ENCODE measurements around the gene ARHGEF6.

- TF ChIP-seq, protein P1, sequence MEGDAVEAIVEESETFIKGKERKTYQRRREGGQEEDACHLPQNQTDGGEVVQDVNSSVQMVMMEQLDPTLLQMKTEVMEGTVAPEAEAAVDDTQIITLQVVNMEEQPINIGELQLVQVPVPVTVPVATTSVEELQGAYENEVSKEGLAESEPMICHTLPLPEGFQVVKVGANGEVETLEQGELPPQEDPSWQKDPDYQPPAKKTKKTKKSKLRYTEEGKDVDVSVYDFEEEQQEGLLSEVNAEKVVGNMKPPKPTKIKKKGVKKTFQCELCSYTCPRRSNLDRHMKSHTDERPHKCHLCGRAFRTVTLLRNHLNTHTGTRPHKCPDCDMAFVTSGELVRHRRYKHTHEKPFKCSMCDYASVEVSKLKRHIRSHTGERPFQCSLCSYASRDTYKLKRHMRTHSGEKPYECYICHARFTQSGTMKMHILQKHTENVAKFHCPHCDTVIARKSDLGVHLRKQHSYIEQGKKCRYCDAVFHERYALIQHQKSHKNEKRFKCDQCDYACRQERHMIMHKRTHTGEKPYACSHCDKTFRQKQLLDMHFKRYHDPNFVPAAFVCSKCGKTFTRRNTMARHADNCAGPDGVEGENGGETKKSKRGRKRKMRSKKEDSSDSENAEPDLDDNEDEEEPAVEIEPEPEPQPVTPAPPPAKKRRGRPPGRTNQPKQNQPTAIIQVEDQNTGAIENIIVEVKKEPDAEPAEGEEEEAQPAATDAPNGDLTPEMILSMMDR (conservative IDR thresholded peaks at IDR 0.05; ENCODE audit: low read depth in 2 of 2): no peak
- no peak for TF ChIP-seq STAT1 (IDR thresholded peaks at IDR 0.05; ENCODE audit: unreplicated experiment)
- TF ChIP-seq, protein P2, sequence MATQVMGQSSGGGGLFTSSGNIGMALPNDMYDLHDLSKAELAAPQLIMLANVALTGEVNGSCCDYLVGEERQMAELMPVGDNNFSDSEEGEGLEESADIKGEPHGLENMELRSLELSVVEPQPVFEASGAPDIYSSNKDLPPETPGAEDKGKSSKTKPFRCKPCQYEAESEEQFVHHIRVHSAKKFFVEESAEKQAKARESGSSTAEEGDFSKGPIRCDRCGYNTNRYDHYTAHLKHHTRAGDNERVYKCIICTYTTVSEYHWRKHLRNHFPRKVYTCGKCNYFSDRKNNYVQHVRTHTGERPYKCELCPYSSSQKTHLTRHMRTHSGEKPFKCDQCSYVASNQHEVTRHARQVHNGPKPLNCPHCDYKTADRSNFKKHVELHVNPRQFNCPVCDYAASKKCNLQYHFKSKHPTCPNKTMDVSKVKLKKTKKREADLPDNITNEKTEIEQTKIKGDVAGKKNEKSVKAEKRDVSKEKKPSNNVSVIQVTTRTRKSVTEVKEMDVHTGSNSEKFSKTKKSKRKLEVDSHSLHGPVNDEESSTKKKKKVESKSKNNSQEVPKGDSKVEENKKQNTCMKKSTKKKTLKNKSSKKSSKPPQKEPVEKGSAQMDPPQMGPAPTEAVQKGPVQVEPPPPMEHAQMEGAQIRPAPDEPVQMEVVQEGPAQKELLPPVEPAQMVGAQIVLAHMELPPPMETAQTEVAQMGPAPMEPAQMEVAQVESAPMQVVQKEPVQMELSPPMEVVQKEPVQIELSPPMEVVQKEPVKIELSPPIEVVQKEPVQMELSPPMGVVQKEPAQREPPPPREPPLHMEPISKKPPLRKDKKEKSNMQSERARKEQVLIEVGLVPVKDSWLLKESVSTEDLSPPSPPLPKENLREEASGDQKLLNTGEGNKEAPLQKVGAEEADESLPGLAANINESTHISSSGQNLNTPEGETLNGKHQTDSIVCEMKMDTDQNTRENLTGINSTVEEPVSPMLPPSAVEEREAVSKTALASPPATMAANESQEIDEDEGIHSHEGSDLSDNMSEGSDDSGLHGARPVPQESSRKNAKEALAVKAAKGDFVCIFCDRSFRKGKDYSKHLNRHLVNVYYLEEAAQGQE (IDR thresholded peaks at IDR 0.05; ENCODE audit: unreplicated experiment): no peak
- TF ChIP-seq EZH2 (IDR thresholded peaks at IDR 0.05; ENCODE audit: low read depth, unreplicated experiment): no peak
- TF ChIP-seq CREB1 (CRISPR knock-in tag; IDR thresholded peaks at IDR 0.05; ENCODE audit: low read depth): no peak
- no peak for TF ChIP-seq POLR2AphosphoS5 (IDR thresholded peaks at IDR 0.05; ENCODE audit: low read depth)
- TF ChIP-seq EZH2phosphoT487 (IDR thresholded peaks at IDR 0.05; ENCODE audit: unreplicated experiment): no peak
- TF ChIP-seq, protein P3, sequence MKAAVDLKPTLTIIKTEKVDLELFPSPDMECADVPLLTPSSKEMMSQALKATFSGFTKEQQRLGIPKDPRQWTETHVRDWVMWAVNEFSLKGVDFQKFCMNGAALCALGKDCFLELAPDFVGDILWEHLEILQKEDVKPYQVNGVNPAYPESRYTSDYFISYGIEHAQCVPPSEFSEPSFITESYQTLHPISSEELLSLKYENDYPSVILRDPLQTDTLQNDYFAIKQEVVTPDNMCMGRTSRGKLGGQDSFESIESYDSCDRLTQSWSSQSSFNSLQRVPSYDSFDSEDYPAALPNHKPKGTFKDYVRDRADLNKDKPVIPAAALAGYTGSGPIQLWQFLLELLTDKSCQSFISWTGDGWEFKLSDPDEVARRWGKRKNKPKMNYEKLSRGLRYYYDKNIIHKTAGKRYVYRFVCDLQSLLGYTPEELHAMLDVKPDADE (IDR thresholded peaks at IDR 0.05): no peak
These were observed 17.8 kb downstream of the ARHGEF6 start for GRCh38 chrX:136762820-136763452.

All from GM23338 (cell line).